ENCODE results near the gene TTLL13. TPM values are rescaled to one million over a fixed set of nuclear protein-coding genes. Genes with fewer than 3 reads are reported as not detected.
A peak's percentile ranks its signal among the peaks of the same experiment; 100 is the strongest.

TTLL13 gene
- total RNA-seq, 6 donors from 2014 or later = 0.39 to 0.89 (median 0.49) TPM; not detected in 3

DNA sequence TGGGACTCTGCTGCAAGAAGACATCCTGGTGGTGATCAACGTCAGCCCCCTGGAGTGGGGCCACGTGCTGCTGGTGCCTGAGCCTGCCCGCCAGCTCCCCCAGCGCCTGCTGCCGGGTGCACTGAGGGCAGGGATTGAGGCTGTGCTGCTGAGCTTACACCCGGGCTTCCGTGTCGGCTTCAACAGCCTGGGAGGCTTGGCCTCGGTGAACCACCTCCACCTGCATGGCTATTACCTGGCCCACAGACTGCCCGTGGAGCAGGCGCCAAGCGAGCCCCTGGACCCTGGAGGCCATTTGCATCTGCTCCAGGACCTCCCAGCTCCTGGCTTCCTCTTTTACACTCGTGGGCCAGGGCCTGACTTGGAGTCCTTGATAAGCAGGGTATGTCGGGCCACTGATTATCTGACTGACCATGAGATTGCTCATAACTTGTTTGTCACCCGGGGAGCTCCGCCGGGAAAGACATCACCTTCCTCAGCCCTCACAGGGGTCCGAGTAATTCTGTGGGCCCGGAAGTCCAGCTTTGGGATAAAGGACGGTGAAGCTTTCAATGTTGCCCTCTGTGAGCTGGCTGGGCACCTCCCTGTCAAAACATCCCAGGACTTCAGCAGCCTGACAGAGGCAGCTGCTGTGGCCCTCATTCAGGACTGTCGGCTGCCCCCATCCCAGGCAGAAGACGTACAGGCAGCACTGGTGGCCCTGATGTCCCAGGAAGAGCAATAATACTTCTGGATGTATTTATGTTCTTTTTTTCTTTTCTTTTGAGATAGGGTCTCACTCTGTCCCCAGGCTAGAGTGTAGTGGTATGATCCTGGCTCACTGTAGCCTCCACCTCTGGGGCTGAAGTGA is 7.8 kb upstream of the TTLL13 start:
- WGBS, 2 donors = 80 to 90% methylated on average over 12 to 19 of the region's 22 CpGs
- Histone ChIP-seq H3K4me1 (no peaks in the 10 kb centered on the region), H3K4me3 (no peak overlapping the region), H3K9me3 (no peaks in the 10 kb centered on the region), H3K27me3 (no peaks in the 10 kb centered on the region), H3K27ac (no peak overlapping the region), H3K36me3 (peaks cover 3 to 34% (median 23%) of the 10 kb centered on the region in 4 donors)
- DNase-seq = no peak
- TF ChIP-seq POLR2A (IDR thresholded peaks at IDR 0.05) = no peak
- TF ChIP-seq, protein P1, sequence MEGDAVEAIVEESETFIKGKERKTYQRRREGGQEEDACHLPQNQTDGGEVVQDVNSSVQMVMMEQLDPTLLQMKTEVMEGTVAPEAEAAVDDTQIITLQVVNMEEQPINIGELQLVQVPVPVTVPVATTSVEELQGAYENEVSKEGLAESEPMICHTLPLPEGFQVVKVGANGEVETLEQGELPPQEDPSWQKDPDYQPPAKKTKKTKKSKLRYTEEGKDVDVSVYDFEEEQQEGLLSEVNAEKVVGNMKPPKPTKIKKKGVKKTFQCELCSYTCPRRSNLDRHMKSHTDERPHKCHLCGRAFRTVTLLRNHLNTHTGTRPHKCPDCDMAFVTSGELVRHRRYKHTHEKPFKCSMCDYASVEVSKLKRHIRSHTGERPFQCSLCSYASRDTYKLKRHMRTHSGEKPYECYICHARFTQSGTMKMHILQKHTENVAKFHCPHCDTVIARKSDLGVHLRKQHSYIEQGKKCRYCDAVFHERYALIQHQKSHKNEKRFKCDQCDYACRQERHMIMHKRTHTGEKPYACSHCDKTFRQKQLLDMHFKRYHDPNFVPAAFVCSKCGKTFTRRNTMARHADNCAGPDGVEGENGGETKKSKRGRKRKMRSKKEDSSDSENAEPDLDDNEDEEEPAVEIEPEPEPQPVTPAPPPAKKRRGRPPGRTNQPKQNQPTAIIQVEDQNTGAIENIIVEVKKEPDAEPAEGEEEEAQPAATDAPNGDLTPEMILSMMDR (IDR thresholded peaks at IDR 0.05) = no peak
- no peak for TF ChIP-seq POLR2AphosphoS5 (IDR thresholded peaks at IDR 0.05)
- TF ChIP-seq EP300 (IDR thresholded peaks at IDR 0.05) = no peak
- ATAC-seq (ENCODE audit: low FRiP score in 2 of 2) = peak in 1 of 2 donors; percentile 16

DNA sequence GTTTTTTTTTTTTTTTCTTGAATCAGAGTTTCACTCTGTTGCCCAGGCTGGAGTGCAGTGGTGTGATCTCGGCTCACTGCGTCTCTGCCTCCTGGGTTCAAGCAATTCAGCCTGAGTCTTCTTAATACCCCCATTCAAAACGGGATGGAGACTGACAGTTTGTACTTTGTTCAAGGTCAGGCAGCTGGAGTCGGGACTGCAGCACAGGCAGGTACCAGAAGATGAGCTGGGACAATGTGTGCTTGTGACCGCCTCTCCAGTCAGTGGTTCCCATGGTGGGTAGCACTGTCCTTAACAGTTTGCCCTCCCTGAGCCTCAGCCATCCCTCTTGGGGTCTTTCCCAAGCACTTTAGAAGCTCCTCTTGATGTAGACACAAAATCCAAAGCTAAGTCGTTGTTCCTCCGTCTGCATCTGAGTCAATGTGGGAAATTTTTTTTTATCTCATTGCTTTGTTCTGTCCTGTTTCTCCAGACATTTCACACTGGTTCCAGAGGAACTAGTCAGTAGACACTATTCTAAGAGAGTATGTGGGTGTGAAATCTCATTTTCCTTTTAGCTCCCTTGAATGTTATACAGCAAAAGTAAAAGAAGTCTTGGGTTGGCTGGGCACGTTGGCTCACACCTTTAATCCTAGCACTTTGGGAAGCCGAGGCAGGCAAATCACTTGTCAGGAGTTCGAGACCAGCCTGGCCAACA is 5.3 kb upstream of the TTLL13 start:
- no peaks in the 10 kb centered on the region for H3K27me3 ChIP-seq
- no peaks in the 10 kb centered on the region for H3K9me3 ChIP-seq
- H3K27ac ChIP-seq = no peak overlapping the region
- ATAC-seq (ENCODE audit: low FRiP score in 2 of 2) (no peak), DNase-seq (no peak)
- peaks cover 0 to 4% (median 2%) of the 10 kb centered on the region in 4 donors for H3K4me1 ChIP-seq
- peaks cover 3 to 15% (median 11%) of the 10 kb centered on the region in 4 donors for H3K36me3 ChIP-seq
- TF ChIP-seq EP300 (IDR thresholded peaks at IDR 0.05) (no peak), POLR2A (IDR thresholded peaks at IDR 0.05) (no peak), POLR2AphosphoS5 (IDR thresholded peaks at IDR 0.05) (no peak)
- TF ChIP-seq, protein P1 (IDR thresholded peaks at IDR 0.05) = no peak
- H3K4me3 ChIP-seq = no peak overlapping the region
- WGBS, 2 donors = 89 to 90% methylated on average over 10 of the region's 10 CpGs

DNA sequence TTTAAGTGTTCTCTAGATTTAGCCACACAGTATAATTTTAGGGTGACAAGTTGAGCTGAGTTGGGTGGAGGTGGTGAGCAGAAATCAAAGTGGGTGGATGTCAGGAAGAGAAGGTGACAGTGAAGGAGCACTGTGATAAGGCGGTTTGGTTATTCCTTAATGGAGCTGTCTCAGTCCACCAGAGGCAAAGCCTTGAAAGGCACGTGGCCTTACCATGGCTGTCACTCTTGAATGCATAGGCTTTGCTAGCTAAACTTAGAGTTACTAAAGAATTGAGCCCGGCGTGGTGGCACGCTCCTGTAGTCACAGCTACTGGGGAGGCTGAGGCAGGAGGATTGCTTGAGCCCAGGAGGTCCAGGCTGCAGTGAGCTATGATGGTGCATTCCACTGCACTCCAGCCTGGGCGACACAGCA is 560 bp upstream of the TTLL13 start:
- ATAC-seq (ENCODE audit: low FRiP score in 2 of 2) (no peak), DNase-seq (no peak)
- H3K27ac ChIP-seq = peak overlapping the region in 3 of 4 donors; percentile 4 to 59 (median 17)
- WGBS, 2 donors = 74 to 75% methylated on average over 6 of the region's 6 CpGs
- H3K36me3 ChIP-seq = no peaks in the 10 kb centered on the region
- no peaks in the 10 kb centered on the region for H3K27me3 ChIP-seq
- H3K4me3 ChIP-seq = peak overlapping the region in 3 of 4 donors; percentile 60 to 73 (median 67)
- TF ChIP-seq, protein P1 (IDR thresholded peaks at IDR 0.05) = no peak
- TF ChIP-seq EP300 (IDR thresholded peaks at IDR 0.05) = no peak
- no peak for TF ChIP-seq POLR2AphosphoS5 (IDR thresholded peaks at IDR 0.05)
- no peaks in the 10 kb centered on the region for H3K9me3 ChIP-seq
- peaks cover 6 to 16% (median 7%) of the 10 kb centered on the region in 4 donors for H3K4me1 ChIP-seq

DNA sequence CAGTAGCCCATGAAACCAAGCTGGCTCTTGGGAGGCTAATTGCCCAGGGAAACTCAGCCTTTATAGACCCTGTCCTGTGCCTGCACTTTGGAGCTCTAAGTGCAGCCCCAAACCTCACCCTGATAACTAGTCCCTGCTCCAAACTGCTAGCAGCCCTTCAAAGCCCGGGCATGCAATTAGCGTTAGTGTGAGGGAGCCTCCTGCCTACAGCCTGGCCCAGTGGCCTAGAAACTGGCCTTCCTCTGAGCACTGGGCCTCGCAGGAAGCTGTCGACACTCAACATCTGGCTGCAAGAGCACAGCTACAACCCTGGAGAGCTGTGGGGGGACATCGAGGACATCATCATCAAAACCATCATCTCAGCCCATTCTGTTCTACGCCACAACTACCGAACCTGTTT is 8.4 kb downstream of the TTLL13 start:
- Histone ChIP-seq H3K27me3 (no peaks in the 10 kb centered on the region), H3K36me3 (no peaks in the 10 kb centered on the region), H3K4me3 (no peak overlapping the region), H3K9me3 (no peaks in the 10 kb centered on the region), H3K4me1 (no peaks in the 10 kb centered on the region), H3K27ac (no peak overlapping the region)
- TF ChIP-seq, protein P1 (IDR thresholded peaks at IDR 0.05) = no peak
- TF ChIP-seq POLR2A (IDR thresholded peaks at IDR 0.05) = no peak
- no peak for TF ChIP-seq EP300 (IDR thresholded peaks at IDR 0.05)
- TF ChIP-seq POLR2AphosphoS5 (IDR thresholded peaks at IDR 0.05) = no peak
- 86 to 90% methylated on average over 6 to 7 of the region's 7 CpGs for WGBS, 2 donors
- DNase-seq = no peak
- no peak for ATAC-seq (ENCODE audit: low FRiP score in 2 of 2)

Data from upper lobe of left lung (tissue), 6 donors.